Esophagus muscularis mucosa (tissue), 4 donors: ENCODE results near the gene OGFRL1. TPM values are rescaled to one million over a fixed set of nuclear protein-coding genes. Genes with fewer than 3 reads are reported as not detected.

Source experiments
- DNase-seq: peaks from one replicate; pipeline ENCODE4 v3.0.0-alpha.2; 2017; ENCODE audit errors: extremely low spot score
- H3K27ac ChIP-seq, 4 donors: fragments of 200-600 bp; sonication (generic); replicated peaks in 1 of 4; 1 replicate in 3 of 4; 2 replicates in 1 of 4; pipeline ENCODE4 v1.5.1; 2016 to 2019; ENCODE audit warnings: mild to moderate bottlenecking in 1 of 4
- H3K27me3 ChIP-seq, 4 donors: fragments of 200-600 bp; sonication (generic); one replicate each; pipeline versions ENCODE4 v1.5.1 to v1.6.0; 2016 to 2019
- H3K36me3 ChIP-seq, 4 donors: fragments of 200-600 bp; sonication (generic); one replicate each; pipeline ENCODE4 v1.5.1; 2016 to 2019
- H3K4me1 ChIP-seq, 4 donors: fragments of 200-600 bp; sonication (generic); one replicate each; pipeline ENCODE4 v1.5.1; 2016 to 2019
- H3K4me3 ChIP-seq, 4 donors: fragments of 200-600 bp; sonication (generic); 1 replicate in 2 of 4; 2 replicates in 2 of 4; pipeline ENCODE4 v1.5.1; 2016 to 2019; ENCODE audit warnings: mild to moderate bottlenecking in 4 of 4, moderate library complexity in 1 of 4
- H3K9me3 ChIP-seq, 4 donors: fragments of 200-600 bp; sonication (generic); 1 replicate in 3 of 4; 2 replicates in 1 of 4; pipeline ENCODE4 v1.5.1; 2016 to 2019
- CTCF ChIP-seq, 3 experiments: fragments of 200-600 bp in 2 of 3; fragments of 450-650 bp in 1 of 3; sonication (generic) in 2 of 3; IDR thresholded peaks; one replicate each; pipeline ENCODE4 v1.5.1; 2017 to 2019; ENCODE audit warnings: antibody characterized with exemption in 3 of 3, mild to moderate bottlenecking in 2 of 3, moderate library complexity in 1 of 3
- EP300 ChIP-seq: sonication (generic); formaldehyde crosslinking; IDR thresholded peaks from one replicate; pipeline ENCODE4 v1.6.1; 2017; ENCODE audit warnings: antibody characterized with exemption
- POLR2A ChIP-seq: fragments of 450-650 bp; IDR thresholded peaks from one replicate; pipeline ENCODE4 v1.6.1; 2017; ENCODE audit warnings: antibody characterized with exemption, moderate library complexity, mild to moderate bottlenecking, low read depth
- POLR2AphosphoS5 ChIP-seq, 2 donors: sonication (generic); formaldehyde crosslinking; IDR thresholded peaks; one replicate each; pipeline ENCODE4 v1.6.1; 2017; ENCODE audit warnings: antibody characterized with exemption in 2 of 2
- WGBS: methylation state at CpG from one replicate; pipeline ENCODE4 v1.1.5; 2018; 5-methylcytosine and 5-hydroxymethylcytosine counted together
- intact Hi-C: fragments of 100-400 bp; cut with DNase I; formaldehyde crosslinking; loops from one replicate; pipeline ENCODE4 v1.15.1; 2023
- total RNA-seq, 4 donors: library from RNA; depleted of rRNA; stranded (reverse); fragments of >200 nt; gene quantifications; one replicate each; pipeline versions ENCODE4 v1.1.0 to v1.2.1, GENCODE V29; 2016

Gene OGFRL1
- total RNA-seq, 4 donors from 2014 or later, result 29.2 to 48.2 (median 40.8) TPM

DNA sequence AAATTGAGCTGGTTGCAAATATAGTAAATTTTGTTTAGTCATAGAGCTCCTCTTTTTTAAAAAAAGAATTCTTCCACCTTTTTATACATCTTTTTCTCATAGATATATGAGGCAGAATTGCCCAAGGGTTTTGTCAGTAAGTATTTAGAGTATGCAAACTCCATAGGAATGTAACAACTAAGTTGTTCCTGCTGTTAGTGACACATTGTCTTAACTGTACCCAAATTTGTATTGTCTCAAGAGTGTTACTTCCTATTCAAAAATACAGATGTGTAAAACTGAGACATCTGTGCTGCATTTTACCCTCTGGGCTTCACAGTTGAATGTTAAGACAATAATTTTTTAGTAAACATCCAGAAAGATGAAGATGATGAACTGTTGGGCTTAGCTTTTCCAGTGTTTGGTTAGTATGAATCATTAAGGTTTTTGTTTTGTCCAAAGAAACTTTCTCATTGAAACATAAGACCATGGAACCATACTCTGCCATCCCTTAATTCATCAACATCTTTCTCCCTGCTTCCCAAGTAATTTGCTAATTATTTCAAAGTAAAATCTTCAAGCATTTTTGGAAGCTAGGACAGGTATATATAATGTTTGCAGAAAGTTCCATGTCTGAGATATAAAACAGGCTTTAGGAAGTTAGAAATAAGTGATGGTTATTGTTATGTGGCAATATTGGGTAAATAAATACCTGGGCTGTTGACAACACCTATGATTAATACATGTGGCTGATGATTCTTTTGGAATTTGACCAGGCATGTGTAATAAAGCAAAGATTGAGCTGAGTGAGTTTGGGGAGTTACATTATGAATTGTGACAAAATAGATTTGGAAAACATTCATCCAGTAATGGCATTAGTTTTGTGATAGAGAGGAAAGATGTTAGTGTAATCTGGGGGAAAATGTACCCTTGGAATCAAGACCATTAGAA lies 11.2 kb downstream of the OGFRL1 start:
- DNase-seq, result no peak
- Histone ChIP-seq H3K4me1 (peaks cover 0 to 9% (median 7%) of the 10 kb centered on the region in 4 donors), H3K27me3 (no peaks in the 10 kb centered on the region), H3K9me3 (no peaks in the 10 kb centered on the region), H3K27ac (no peak overlapping the region), H3K36me3 (peaks cover 4 to 50% (median 28%) of the 10 kb centered on the region in 4 donors), H3K4me3 (no peak overlapping the region)
- TF ChIP-seq CTCF (IDR thresholded peaks at IDR 0.05) (no peak), POLR2AphosphoS5 (IDR thresholded peaks at IDR 0.05) (no peak), POLR2A (no peak), EP300 (no peak)
- intact Hi-C loops, result no loop called here

- intact Hi-C loops, result no loop called here
- no peak for TF ChIP-seq EP300
- TF ChIP-seq CTCF (IDR thresholded peaks at IDR 0.05), result no peak
- no peak for TF ChIP-seq POLR2AphosphoS5 (IDR thresholded peaks at IDR 0.05)
- no peak for TF ChIP-seq POLR2A
- Histone ChIP-seq H3K9me3 (no peaks in the 10 kb centered on the region), H3K36me3 (peaks cover 4 to 42% (median 24%) of the 10 kb centered on the region in 4 donors), H3K27ac (no peak overlapping the region), H3K27me3 (no peaks in the 10 kb centered on the region), H3K4me3 (no peak overlapping the region), H3K4me1 (peaks cover 0 to 7% (median 6%) of the 10 kb centered on the region in 4 donors)
- DNase-seq, result no peak
- 96% methylated on average over 4 of the region's 4 CpGs for WGBS
Observed at GRCh38 chr6:71300561-71301168, 12.1 kb downstream of the OGFRL1 start.

GRCh38 chr6:71301546-71301945 lies 12.9 kb downstream of the OGFRL1 start:
- intact Hi-C loops, result no loop called here

DNA sequence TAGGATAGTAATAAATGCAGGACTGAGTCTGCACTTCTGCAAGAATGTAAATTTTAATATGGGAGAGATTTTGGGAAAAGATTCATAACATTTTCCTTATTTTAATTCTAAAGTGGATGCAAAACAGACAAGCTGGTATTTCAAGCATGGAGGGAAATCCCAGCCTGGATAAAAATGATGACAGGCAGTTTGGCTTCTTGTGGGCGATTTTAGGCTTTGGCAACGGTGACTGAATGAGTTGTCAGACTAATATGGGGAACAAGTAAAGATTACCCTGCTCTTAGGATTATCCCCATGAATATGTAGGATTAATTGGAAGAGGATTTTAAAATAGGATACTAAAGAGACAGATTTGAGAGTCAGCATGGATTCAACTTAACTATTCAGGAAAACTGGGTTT lies 21.0 kb downstream of the OGFRL1 start:
- Histone ChIP-seq H3K4me1 (peaks cover 7 to 31% (median 12%) of the 10 kb centered on the region in 4 donors), H3K4me3 (no peak overlapping the region), H3K27ac (no peak overlapping the region), H3K36me3 (no peaks in the 10 kb centered on the region), H3K27me3 (no peaks in the 10 kb centered on the region), H3K9me3 (no peaks in the 10 kb centered on the region)
- intact Hi-C loops, result no loop called here
- TF ChIP-seq EP300 (no peak), POLR2AphosphoS5 (IDR thresholded peaks at IDR 0.05) (no peak), CTCF (IDR thresholded peaks at IDR 0.05) (no peak), POLR2A (no peak)
- no peak for DNase-seq
- WGBS, result 22% methylated on average over 2 of the region's 2 CpGs

More at GRCh38 chr6:71301546-71301945, 12.9 kb downstream of the OGFRL1 start:
- no peaks in the 10 kb centered on the region for H3K9me3 ChIP-seq
- no peaks in the 10 kb centered on the region for H3K27me3 ChIP-seq
- no peak for TF ChIP-seq CTCF (IDR thresholded peaks at IDR 0.05)
- TF ChIP-seq EP300, result no peak
- no peak for TF ChIP-seq POLR2AphosphoS5 (IDR thresholded peaks at IDR 0.05)
- no peak for TF ChIP-seq POLR2A
- peak overlapping the region in 1 of 4 donors; percentile 5 for H3K27ac ChIP-seq
- peaks cover 4 to 33% (median 20%) of the 10 kb centered on the region in 4 donors for H3K36me3 ChIP-seq
- DNase-seq, result no peak
- WGBS, result 86% methylated on average over 7 of the region's 7 CpGs
- H3K4me3 ChIP-seq, result no peak overlapping the region
- peaks cover 0 to 7% (median 6%) of the 10 kb centered on the region in 4 donors for H3K4me1 ChIP-seq
